CD4-positive, alpha-beta T cell treated with Interleukin-1 beta for 1 hour (primary cell): ENCODE data around the gene DOCK4.

Source experiments
- DNase-seq, 2 donors: peaks; one replicate each; pipeline ENCODE4 v3.0.0-alpha.2; 2020 to 2022

DOCK4 gene

GRCh38 chr7:112047421-112047820, 158.8 kb downstream of the DOCK4 start:
- DNase-seq, result no peak

GRCh38 chr7:112045222-112045621, 161.0 kb downstream of the DOCK4 start:
- no peak for DNase-seq

- DNase-seq, result no peak
Observed at GRCh38 chr7:112042631-112043030, 163.6 kb downstream of the DOCK4 start.

- DNase-seq, result no peak
Observed at GRCh38 chr7:112038353-112038752, 167.8 kb downstream of the DOCK4 start.

- DNase-seq, result no peak
Observed at GRCh38 chr7:112036071-112036470, 170.1 kb downstream of the DOCK4 start.

- no peak for DNase-seq
Observed at GRCh38 chr7:112031689-112032088, 174.5 kb downstream of the DOCK4 start.

- DNase-seq, result no peak
Observed at GRCh38 chr7:112025556-112025955, 180.6 kb downstream of the DOCK4 start.

GRCh38 chr7:112023786-112024185, 182.4 kb downstream of the DOCK4 start:
- DNase-seq, result no peak

- DNase-seq, result no peak
Observed at GRCh38 chr7:112023282-112023681, 182.9 kb downstream of the DOCK4 start.

- DNase-seq, result no peak
Observed at GRCh38 chr7:112022128-112022527, 184.1 kb downstream of the DOCK4 start.

GRCh38 chr7:112021379-112022044, 184.7 kb downstream of the DOCK4 start:
- no peak for DNase-seq

- no peak for DNase-seq
Observed at GRCh38 chr7:112020800-112021199, 185.4 kb downstream of the DOCK4 start.

GRCh38 chr7:112019932-112020331, 186.3 kb downstream of the DOCK4 start:
- no peak for DNase-seq

GRCh38 chr7:112018305-112019030, 187.7 kb downstream of the DOCK4 start:
- no peak for DNase-seq

GRCh38 chr7:112015146-112015545, 191.1 kb downstream of the DOCK4 start:
- DNase-seq, result no peak

GRCh38 chr7:112014347-112014746, 191.9 kb downstream of the DOCK4 start:
- DNase-seq, result no peak

- no peak for DNase-seq
Observed at GRCh38 chr7:112013274-112013673, 192.9 kb downstream of the DOCK4 start.

GRCh38 chr7:112012242-112012641, 194.0 kb downstream of the DOCK4 start:
- DNase-seq, result no peak

GRCh38 chr7:112010994-112011393, 195.2 kb downstream of the DOCK4 start:
- no peak for DNase-seq

GRCh38 chr7:112010109-112010508, 196.1 kb downstream of the DOCK4 start:
- DNase-seq, result no peak

- DNase-seq, result no peak
Observed at GRCh38 chr7:112009081-112009480, 197.1 kb downstream of the DOCK4 start.

GRCh38 chr7:112007185-112007584, 199.0 kb downstream of the DOCK4 start:
- DNase-seq, result no peak

GRCh38 chr7:112006071-112006470, 200.1 kb downstream of the DOCK4 start:
- no peak for DNase-seq

- DNase-seq, result no peak
Observed at GRCh38 chr7:112005205-112005775, 200.9 kb downstream of the DOCK4 start.
